H9 (cell line): ENCODE measurements around the gene TNNI3. TPM values are rescaled to one million over a fixed set of nuclear protein-coding genes. Genes with fewer than 3 reads are reported as not detected.

ENCODE experiments used
- DNase-seq: peaks from one replicate; pipeline ENCODE4 v3.0.0-alpha.2; 2017
- H2AFZ ChIP-seq: one replicate; pipeline ENCODE4 v1.6.1; 2013; ENCODE audit warnings: mild to moderate bottlenecking, low read length, control low read depth, moderate library complexity
- H2AK5ac ChIP-seq: 2 replicates; pipeline ENCODE4 v1.6.1; 2013; ENCODE audit warnings: low read length, control low read depth, mixed read lengths; ENCODE audit not compliant: insufficient read length
- H2BK120ac ChIP-seq: one replicate; pipeline ENCODE4 v1.6.1; 2013; ENCODE audit warnings: low read depth, mild to moderate bottlenecking, low read length, control low read depth, inconsistent platforms; ENCODE audit not compliant: poor library complexity, severe bottlenecking
- H2BK12ac ChIP-seq: 2 replicates; pipeline ENCODE4 v1.6.1; 2013; ENCODE audit warnings: low read length, control low read depth, mixed read lengths, low read depth; ENCODE audit not compliant: insufficient read length
- H2BK15ac ChIP-seq: 2 replicates; pipeline ENCODE4 v1.6.1; 2013; ENCODE audit warnings: low read depth, low read length, control low read depth
- H2BK20ac ChIP-seq: one replicate; pipeline ENCODE4 v1.6.1; 2013; ENCODE audit warnings: low read depth, mild to moderate bottlenecking, low read length, control low read depth, inconsistent platforms; ENCODE audit not compliant: poor library complexity, severe bottlenecking
- H2BK5ac ChIP-seq: 2 replicates; pipeline ENCODE4 v1.6.1; 2013; ENCODE audit warnings: low read length, control low read depth, mixed read lengths; ENCODE audit not compliant: insufficient read length
- H3K14ac ChIP-seq: 2 replicates; pipeline ENCODE4 v1.6.1; 2013; ENCODE audit warnings: low read length, control low read depth; ENCODE audit not compliant: insufficient read depth
- H3K18ac ChIP-seq: 2 replicates; pipeline ENCODE4 v1.6.1; 2013; ENCODE audit warnings: low read depth, mild to moderate bottlenecking, mixed read lengths, low read length, control low read depth; ENCODE audit not compliant: insufficient read length
- H3K23ac ChIP-seq: 2 replicates; pipeline ENCODE4 v1.6.1; 2013; ENCODE audit warnings: low read length, control low read depth, mixed read lengths, low read depth; ENCODE audit not compliant: insufficient read length
- H3K23me2 ChIP-seq: 2 replicates; pipeline ENCODE4 v1.6.1; 2013; ENCODE audit warnings: low read depth, mild to moderate bottlenecking, mixed read lengths, low read length, control low read depth; ENCODE audit not compliant: insufficient read length, poor library complexity, severe bottlenecking
- H3K27ac ChIP-seq: 2 replicates; pipeline ENCODE4 v1.5.1; 2013; ENCODE audit warnings: low read length, control low read depth, mixed read lengths, low read depth; ENCODE audit not compliant: insufficient read length
- H3K27me3 ChIP-seq: 2 replicates; pipeline ENCODE4 v1.6.1; 2013; ENCODE audit warnings: low read length, control low read depth, inconsistent platforms; ENCODE audit not compliant: insufficient read depth
- H3K4ac ChIP-seq: 2 replicates; pipeline ENCODE4 v1.6.1; 2013; ENCODE audit warnings: low read depth, mild to moderate bottlenecking, control low read depth, inconsistent platforms, low read length, moderate library complexity
- H3K4me1 ChIP-seq: 2 replicates; pipeline ENCODE4 v1.6.1; 2013; ENCODE audit warnings: low read length, control low read depth, inconsistent platforms; ENCODE audit not compliant: insufficient read depth
- H3K4me2 ChIP-seq: 2 replicates; pipeline ENCODE4 v1.6.1; 2013; ENCODE audit warnings: low read length, control low read depth, mixed read lengths; ENCODE audit not compliant: insufficient read length, insufficient read depth
- H3K56ac ChIP-seq: 2 replicates; pipeline ENCODE4 v1.6.1; 2013; ENCODE audit warnings: low read depth, mild to moderate bottlenecking, mixed read lengths, low read length, control low read depth; ENCODE audit not compliant: insufficient read length
- H3K79me1 ChIP-seq: 2 replicates; pipeline ENCODE4 v1.6.1; 2013; ENCODE audit warnings: low read depth, mild to moderate bottlenecking, moderate library complexity, low read length, control low read depth, inconsistent platforms; ENCODE audit not compliant: insufficient read depth, poor library complexity, severe bottlenecking
- H3K79me2 ChIP-seq: 2 replicates; pipeline ENCODE4 v1.6.1; 2013; ENCODE audit warnings: low read length, control low read depth, inconsistent platforms; ENCODE audit not compliant: insufficient read depth
- H3K9ac ChIP-seq: 2 replicates; pipeline ENCODE4 v1.6.1; 2013; ENCODE audit warnings: low read length, control low read depth, mixed read lengths; ENCODE audit not compliant: insufficient read length; ENCODE audit errors: extremely low read depth
- H3K9me3 ChIP-seq: one replicate; pipeline ENCODE4 v1.6.1; 2013; ENCODE audit warnings: low read depth, low read length, inconsistent platforms; ENCODE audit not compliant: control insufficient read depth
- H3T11ph ChIP-seq: one replicate; pipeline ENCODE4 v1.6.1; 2013; ENCODE audit warnings: mild to moderate bottlenecking, low read length, control low read depth, inconsistent platforms
- H4K20me1 ChIP-seq: one replicate; pipeline ENCODE4 v1.6.1; 2013; ENCODE audit not compliant: control insufficient read depth, insufficient read length, insufficient read depth
- H4K5ac ChIP-seq: 2 replicates; pipeline ENCODE4 v1.6.1; 2013; ENCODE audit warnings: low read depth, mild to moderate bottlenecking, mixed read lengths, low read length, control low read depth; ENCODE audit not compliant: insufficient read length
- H4K8ac ChIP-seq: replicated peaks from 2 replicates; pipeline ENCODE4 v1.6.1; 2013; ENCODE audit warnings: low read length, control low read depth, mixed read lengths, low read depth; ENCODE audit not compliant: insufficient read length
- H4K91ac ChIP-seq: 2 replicates; pipeline ENCODE4 v1.6.1; 2013; ENCODE audit warnings: low read depth, mild to moderate bottlenecking, moderate library complexity, mixed read lengths, low read length, control low read depth; ENCODE audit not compliant: insufficient read length
- H3K27ac Mint-ChIP-seq, 3 experiments: 2 replicates in 2 of 3; 3 replicates in 1 of 3; pipeline ENCODE4 v1.8.0; 2020 to 2021; ENCODE audit warnings: mixed read lengths in 3 of 3, mild to moderate bottlenecking in 1 of 3, moderate library complexity in 1 of 3
- H3K27me3 Mint-ChIP-seq: 2 replicates; pipeline ENCODE4 v1.8.0; 2021; ENCODE audit warnings: low read depth, mild to moderate bottlenecking, moderate library complexity, mixed read lengths
- H3K36me3 Mint-ChIP-seq, 3 experiments: 2 replicates in 2 of 3; 3 replicates in 1 of 3; pipeline ENCODE4 v1.8.0; 2020 to 2021; ENCODE audit warnings: low read depth in 3 of 3, mixed read lengths in 3 of 3; ENCODE audit not compliant: insufficient read depth in 1 of 3
- H3K4me1 Mint-ChIP-seq, 2 experiments: 2 replicates each; pipeline ENCODE4 v1.8.0; 2020; ENCODE audit warnings: mixed read lengths in 2 of 2
- H3K4me3 Mint-ChIP-seq, 2 experiments: 2 replicates in 1 of 2; 3 replicates in 1 of 2; pipeline ENCODE4 v1.8.0; 2020 to 2021; ENCODE audit warnings: mild to moderate bottlenecking in 2 of 2, mixed read lengths in 2 of 2, moderate library complexity in 1 of 2
- H3K9me3 Mint-ChIP-seq, 2 experiments: 2 replicates in 1 of 2; 3 replicates in 1 of 2; pipeline ENCODE4 v1.8.0; 2020; ENCODE audit warnings: mild to moderate bottlenecking in 2 of 2, mixed read lengths in 2 of 2, moderate library complexity in 1 of 2
- CTCF ChIP-seq: fragments of 200-600 bp; sonication (generic); conservative IDR thresholded peaks from 3 replicates; pipeline ENCODE4 v1.8.0; 2021; ENCODE audit warnings: antibody characterized with exemption, mild to moderate bottlenecking
- WGBS: extraction: QIAGEN DNeasy Blood & Tissue Kit; methylation state at CpG from one replicate; pipeline ENCODE4 v1.1.7; 2013; ENCODE audit warnings: missing lambda C conversion rate, low lambda C conversion rate, mixed read lengths; ENCODE audit not compliant: insufficient read length; ENCODE audit errors: extremely low coverage; 5-methylcytosine and 5-hydroxymethylcytosine counted together
- total RNA-seq: library from RNA; stranded (reverse); gene quantifications from 2 replicates; pipeline ENCODE4 v1.2.1, GENCODE V29; 2021

The TNNI3 gene
- total RNA-seq, 1 experiment from 2014 or later: 36.9 TPM

- Histone ChIP-seq H3K9me3 (no peaks in the 10 kb centered on the region), H3K23me2 (no peaks in the 10 kb centered on the region), H2BK120ac (no peak overlapping the region), H3K56ac (no peak overlapping the region), H4K8ac (no peak overlapping the region), H2AK5ac (no peak overlapping the region), H3K18ac (no peak overlapping the region), H4K91ac (no peak overlapping the region), H3K27ac (no peak overlapping the region), H3K79me2 (no peaks in the 10 kb centered on the region), H3K4me1 (no peaks in the 10 kb centered on the region; the same call in 1 of the 2 replicates), H2BK15ac (no peak overlapping the region), H2AFZ (no peak overlapping the region), H3T11ph (no peak overlapping the region), H3K9ac (no peak overlapping the region), H2BK5ac (no peak overlapping the region), H3K14ac (no peak overlapping the region), H3K27me3 (no peaks in the 10 kb centered on the region), H4K5ac (no peak overlapping the region), H2BK12ac (no peak overlapping the region), H2BK20ac (no peak overlapping the region), H4K20me1 (no peaks in the 10 kb centered on the region), H3K79me1 (peaks cover 3% of the 10 kb centered on the region), H3K4ac (no peak overlapping the region), H3K23ac (no peak overlapping the region), H3K4me2 (no peak overlapping the region)
- TF ChIP-seq CTCF: no peak
- peaks cover 2% of the 10 kb centered on the region; the same call in 1 of the 2 replicates for H3K27me3 Mint-ChIP-seq
- H3K9me3 Mint-ChIP-seq: no peaks in the 10 kb centered on the region
- no peak overlapping the region for H3K27ac Mint-ChIP-seq
- peak; percentile 55 for DNase-seq
- H3K4me1 Mint-ChIP-seq: peaks cover 9 to 28% of the 10 kb centered on the region in 2 experiments
- H3K36me3 Mint-ChIP-seq: peaks cover 16 to 53% (median 30%) of the 10 kb centered on the region in 3 experiments
- H3K4me3 Mint-ChIP-seq: peak overlapping the region in 1 of 2 experiments; percentile 32; a peak in 2 of 5 replicates
- WGBS: no CpG with 5 or more reads among the region's 21 CpGs
Observed at GRCh38 chr19:55141696-55142095, 15.8 kb downstream of the TNNI3 start.
